Renal cortex interstitium (tissue), 11 donors: Measurements from ENCODE around the gene NFKBIA. TPM values are rescaled to one million over a fixed set of nuclear protein-coding genes. Genes with fewer than 3 reads are reported as not detected.
"Not testable (repeated sequence)": the region's sequence is repeated elsewhere in the genome, so short reads cannot be mapped to it uniquely, and the experiment has no call there.

Source experiments
- DNase-seq, 11 donors: peaks; one replicate each; pipeline ENCODE4 v3.0.0-alpha.2; 2013; ENCODE audit warnings: low read depth in 9 of 11, low spot score in 4 of 11; ENCODE audit errors: extremely low read depth in 1 of 11
- polyA plus RNA-seq, 3 donors: library from polyadenylated mRNA; unstranded; fragments of 120-200 nt; gene quantifications; one replicate each; pipeline ENCODE4 v1.2.1, GENCODE V29; 2013; ENCODE audit not compliant: insufficient read length in 3 of 3

NFKBIA gene
- polyA plus RNA-seq, 3 donors: 58.6 to 62.4 (median 60.3) TPM

DNA sequence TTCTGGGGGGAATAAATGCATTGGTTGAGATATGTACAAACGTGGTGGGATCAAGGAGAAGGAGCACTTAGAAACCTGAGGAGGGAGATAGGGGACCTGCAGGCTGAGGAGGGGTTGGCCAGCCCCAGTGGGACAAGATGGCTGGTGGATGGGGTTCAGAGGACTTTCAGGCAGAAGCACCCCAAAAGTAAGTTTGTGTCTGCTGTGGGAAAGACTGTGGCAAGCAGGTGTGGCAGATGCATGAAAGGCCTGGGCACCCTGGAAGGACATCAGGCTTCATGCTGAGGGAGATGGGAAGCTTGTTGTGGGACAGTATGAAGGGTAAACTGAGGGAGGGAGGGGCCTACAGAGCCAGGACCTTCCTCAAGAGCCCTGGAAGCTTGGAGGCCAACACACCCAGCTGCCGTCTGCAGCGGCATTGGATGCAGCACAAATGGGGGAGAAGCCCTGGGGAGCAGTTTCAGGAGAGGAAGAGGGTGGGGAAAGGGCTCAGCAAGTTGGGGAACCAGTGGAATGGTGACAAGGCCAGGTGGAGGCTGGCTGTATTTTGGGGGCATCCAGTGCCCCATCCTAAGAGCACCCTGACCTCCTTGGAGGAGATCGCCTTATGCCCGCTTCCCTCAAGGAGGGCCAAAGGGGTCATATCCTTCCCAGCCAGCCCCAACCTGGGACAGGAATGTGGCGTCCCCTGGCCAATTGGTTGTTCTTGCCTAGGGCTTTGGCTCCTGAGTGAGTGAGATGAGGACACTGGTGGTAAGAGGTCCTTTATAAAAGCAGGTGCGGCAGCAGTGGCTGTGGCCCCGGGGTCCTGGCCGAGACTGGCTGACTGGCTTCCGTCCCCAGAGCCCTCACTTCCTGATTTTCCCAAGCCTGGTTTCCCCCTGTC is 20.7 kb downstream of the NFKBIA start:
- no peak for DNase-seq

DNA sequence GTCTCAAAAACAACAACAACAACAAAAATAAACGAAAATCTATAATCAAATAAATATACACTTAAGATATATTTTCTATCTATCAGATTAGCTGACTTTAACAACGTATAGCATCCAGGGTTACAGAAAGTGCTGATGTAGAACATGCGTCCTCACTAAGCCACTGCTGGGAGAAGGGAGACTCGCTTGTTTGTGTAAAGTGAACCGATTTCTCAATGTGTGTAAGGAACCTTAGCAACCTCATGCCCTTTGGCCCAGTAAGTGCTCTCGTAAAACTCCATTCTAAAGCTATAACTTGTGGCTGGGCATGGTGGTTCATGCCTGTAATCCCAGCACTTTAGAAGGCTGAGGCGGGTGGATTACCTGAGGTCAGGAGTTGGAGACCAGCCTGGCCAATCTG is 23.8 kb downstream of the NFKBIA start:
- DNase-seq: no peak

DNA sequence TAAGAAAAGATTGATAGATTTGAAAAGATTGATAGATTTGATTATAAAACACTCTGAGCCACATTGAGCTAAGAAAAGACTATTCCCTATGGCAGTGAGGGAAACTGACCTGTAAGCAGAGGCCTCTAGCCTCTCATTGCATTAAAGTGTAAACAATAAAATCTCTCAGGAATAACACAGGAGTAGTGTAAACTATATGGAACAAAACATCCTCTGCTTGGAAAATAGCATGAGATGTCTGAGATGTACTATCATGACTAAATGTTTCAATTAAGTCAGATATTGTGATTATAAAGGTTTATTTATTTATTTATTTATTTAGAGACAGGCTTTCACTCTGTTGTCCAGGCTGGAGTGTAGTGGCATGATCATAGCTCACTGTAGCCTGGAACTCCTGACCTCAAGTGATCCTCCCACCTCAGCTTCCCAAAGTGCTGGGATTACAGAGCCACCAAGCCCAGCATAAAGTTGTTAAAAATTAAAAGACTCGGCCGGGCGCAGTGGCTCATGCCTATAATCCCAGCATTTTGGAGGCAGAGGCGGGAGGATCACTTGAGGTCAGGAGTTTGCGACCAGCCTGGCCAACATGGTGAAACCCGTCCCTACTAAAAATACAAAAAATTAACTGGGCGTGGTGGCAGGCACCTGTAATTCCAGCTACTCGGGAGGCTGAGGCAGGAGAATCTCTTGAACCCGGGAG is 25.2 kb downstream of the NFKBIA start:
- not testable (repeated sequence) for DNase-seq

- no peak for DNase-seq
Observed at GRCh38 chr14:35378425-35379233, 25.9 kb downstream of the NFKBIA start.

DNA sequence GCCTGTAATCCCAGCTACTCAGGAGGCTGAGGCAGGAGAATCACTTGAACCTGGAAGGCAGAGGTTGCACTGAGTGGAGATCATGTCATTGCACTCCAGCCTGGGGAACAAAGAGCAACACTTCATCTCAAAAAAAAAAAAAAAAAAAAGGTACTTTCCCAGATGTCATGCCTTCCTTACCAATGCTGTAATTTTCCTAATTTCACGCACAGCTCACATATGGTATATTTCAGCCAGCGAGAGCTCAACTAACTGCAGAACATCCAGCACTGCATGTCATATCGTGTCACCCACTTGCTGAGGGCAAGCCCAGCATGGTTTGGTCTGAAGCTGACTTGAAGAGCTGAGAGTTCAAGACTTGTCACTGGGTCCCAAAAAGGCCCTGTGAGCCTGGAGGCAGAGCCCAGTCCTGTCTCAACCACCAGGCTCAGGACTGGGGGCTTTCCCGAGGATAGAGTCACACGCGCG is 29.0 kb downstream of the NFKBIA start:
- DNase-seq: no peak

DNA sequence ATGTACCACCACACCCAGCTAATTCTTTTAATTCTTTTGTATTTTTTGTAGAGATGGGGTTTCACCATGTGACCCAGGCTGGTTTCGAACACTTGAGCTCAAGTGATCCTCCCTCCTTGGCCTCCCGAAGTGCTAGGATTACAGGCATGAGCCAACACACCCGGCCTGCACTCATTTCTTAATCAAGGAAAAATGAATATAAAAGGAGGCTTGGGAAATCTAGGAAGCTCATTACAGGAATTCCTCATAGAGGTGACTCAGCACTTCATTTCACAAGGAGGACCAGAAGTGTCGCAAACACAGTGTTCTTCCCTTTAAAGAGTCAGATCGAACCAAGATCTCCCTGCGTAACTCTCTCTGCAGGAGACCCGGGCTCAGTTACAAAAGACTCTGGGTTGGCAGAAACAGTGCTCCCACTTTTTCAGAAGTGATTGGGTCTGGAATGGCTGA is 30.3 kb downstream of the NFKBIA start:
- no peak for DNase-seq

DNA sequence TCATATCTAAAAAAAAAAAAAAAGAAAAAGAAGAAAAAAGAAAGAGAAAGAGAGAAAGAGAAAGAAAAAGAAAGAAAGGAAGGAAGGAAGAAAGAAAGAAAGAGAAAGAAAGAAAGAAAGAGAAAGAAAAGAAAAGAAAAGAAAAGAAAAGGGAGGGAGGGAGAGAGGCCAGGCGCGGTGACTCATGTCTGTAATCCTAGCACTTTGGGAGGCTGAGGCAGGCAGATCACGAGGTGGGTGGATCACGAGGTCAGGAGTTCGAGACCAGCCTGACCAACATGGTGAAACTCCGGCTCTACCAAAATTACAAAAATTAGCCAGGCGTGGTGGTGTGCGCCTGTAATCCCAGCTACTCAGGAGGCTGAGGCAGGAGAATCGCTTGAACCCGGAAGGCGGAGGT is 31.3 kb downstream of the NFKBIA start:
- DNase-seq: not testable (repeated sequence)

DNA sequence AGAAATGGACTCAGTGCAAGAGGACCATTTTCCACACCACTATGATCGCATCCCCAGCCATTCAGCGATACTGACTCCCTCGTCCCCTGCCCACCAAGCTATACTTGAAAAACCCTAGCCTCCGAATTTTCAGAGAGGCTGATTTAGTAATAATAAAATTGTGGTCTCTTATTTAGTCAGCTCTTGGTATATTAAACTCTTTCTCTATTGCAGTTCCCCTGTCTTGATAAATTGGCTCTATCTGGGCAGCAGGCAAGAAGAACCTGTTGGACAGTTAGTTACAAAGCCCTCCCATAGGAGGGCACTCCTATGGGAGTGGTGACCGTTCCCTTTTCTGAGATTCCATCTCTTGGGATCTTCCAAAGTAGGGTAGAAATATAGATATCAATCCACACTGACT is 33.6 kb downstream of the NFKBIA start:
- DNase-seq: no peak

DNA sequence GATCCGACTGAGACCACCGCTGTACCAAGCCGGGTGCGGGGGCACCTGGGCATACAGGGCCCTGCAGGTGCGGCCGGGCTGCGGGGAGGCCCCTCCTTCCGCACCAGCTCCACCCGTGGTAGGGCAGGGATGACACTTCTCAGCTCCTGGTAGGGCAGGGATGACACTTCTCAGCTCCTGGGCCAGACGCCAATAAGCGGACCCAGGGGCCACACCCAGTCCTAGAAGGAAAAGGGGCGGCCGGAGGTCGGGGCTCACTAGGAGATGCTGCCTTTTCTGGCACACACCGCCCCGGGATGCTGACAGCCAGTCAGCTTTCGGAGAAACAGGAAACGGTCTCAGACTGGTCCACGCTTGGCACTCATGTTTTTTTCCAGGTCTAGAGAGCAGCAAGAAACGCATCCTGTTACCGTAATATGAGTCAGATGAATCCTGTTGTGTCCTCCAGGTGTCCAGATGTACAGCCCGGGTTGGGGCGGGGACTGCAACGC is 34.8 kb downstream of the NFKBIA start:
- DNase-seq: peak in 1 of 11 donors; percentile 54

DNA sequence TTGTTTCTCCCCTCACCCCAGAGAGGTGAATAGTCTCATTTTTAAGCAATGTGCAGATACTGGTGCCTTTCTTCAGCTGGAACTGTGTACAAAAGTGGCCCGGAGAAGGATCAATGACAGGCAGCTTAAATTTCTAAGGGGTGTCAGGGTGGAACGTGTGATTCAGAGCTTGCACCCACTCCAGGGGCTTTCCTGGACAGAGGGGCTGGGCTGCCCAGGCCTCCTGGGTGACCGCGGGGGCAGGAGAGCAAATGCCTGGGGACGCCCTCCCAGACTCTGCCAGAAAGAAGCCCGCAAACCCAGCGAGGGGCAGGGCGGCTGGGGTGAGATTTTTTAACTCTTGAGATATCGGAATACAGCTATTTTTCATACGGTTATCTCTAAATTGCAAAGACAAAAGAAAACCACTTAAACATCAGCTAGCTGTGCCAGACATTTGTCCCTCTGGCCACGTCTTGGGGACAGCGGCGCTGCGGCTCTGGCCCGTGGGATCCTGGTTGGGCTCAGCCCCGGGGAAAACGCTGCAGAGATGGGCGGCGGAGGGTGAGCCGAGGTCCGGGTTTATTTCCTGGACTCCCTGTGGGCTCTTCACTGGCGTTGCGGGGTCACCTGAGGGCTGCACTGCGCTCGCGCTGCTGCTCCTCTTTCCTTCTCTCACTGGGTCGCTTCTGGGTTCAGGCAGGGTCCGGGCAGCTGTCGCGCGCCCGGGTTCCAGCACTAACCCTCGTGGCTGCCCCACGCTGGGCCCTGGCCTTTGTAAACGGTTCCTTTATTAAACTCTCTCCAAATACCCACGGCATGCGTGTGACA is 35.8 kb downstream of the NFKBIA start:
- no peak for DNase-seq

DNA sequence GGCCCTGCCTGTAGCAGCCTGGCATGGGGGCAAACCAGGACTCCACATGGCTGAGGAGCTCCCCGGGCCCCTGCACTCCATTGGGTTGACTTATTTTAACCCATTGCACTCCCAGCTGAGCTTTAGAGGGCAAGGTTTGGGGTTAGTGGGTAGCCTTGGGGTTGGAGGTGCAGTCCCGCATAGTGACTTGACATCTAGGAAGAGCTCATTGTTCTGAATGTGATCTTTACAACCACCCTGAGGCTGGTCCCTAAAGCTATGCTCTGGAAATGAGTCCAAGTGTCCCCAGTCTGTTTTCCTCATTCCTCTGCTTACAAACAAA is 36.4 kb downstream of the NFKBIA start:
- DNase-seq: no peak

DNA sequence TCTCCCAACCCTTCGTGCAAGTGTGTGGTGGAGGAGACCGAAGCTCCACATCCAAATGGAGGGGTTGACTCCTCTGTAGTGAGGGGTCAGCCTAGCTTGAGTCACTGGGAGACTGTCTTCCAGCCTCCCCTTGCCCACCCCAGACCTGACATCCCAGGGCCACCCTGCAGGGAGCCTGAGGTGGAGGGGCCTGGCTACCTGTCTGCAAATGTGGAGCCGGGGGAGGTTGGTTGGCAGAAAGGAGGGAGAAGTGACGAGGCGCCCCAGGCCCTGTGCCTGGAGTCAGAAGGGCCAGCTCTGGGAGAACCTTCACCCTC is 37.5 kb downstream of the NFKBIA start:
- no peak for DNase-seq

- DNase-seq: no peak
Observed at GRCh38 chr14:35366521-35366976, 38.0 kb downstream of the NFKBIA start.

- no peak for DNase-seq
Observed at GRCh38 chr14:35366056-35366451, 38.5 kb downstream of the NFKBIA start.

DNA sequence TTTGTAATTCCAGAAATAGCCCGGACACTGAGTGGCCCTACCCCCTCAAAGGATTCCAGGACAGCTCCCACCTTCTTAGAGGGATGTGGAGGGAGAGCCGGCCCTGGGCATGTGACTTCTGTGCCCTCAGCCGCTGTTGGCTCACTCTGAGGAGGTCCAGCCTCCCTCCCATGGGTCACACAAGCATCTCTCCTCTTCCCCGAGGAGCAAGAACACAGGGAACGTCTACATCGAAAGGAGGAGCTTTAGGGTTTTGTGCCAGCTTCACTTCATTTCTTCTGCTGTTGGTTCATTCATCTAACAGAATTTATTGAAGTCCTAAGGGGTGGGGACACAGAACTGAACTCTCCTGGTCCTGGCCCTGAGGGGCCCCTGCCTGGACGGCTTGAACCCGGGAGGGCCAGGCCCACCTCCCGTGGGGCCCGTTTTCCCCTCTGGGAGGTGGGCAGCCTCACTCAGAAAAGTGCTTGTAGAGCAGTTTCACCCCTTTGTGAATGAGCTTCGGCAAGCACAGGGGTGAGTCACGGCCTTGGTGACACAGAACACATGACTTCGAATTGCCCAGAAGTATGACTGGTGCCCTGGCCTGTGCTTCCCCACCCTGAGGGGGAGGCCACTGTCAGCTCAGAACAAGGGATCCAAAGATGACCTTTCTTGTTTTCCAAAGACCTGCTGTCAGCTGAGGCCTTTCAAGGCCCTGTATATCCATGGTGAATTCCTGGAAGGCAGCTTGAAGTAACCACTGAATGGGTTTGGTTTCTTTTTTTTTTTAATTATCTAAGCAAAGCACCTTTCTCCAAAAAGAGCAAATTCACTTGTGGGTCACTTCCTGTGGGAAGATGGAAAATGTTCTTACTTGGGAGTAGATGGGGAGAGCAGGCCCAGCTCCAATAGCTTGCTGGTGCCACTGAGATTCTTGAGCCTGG is 39.2 kb downstream of the NFKBIA start:
- no peak for DNase-seq

DNA sequence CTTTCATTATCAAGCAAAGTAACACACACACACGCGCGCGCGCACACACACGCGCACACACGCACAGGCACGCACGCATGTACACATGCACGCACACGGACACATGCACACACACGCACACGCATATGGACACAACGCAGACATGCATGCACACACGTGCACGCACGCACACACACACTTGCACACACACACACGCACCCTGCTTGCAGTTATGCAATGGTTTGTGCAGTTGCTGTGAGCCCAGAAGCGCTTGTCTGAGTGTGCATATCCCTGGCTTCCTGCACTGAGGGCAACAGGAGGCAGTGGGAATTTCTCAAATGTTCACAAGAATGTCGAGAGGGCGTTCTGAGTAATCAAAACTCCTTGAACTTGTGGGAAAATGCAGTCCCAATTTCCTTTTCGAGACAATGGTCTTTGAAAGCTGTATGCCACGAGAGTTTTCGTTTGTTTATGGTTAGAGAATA is 41.6 kb downstream of the NFKBIA start:
- no peak for DNase-seq

GRCh38 chr14:35362450-35362849 is 42.1 kb downstream of the NFKBIA start:
- DNase-seq: no peak

DNA sequence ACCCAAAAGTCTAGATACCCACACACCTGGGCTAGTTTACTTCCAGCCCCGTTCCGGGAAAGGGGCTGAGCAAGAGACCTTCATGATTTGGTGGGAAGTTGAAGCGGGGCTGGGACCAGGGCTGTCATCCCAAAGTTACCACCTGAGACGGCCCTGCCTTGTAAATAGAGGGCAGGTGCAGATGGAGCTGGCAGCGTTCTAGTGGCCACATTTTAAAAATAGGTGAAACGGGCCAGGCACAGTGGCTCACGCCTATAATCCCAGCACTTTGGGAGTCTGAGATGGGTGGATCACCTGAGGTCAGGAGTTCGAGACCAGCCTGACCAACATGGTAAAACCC is 43.4 kb downstream of the NFKBIA start:
- DNase-seq: no peak
